ENCODE data around the gene ROCK2. TPM values are rescaled to one million over a fixed set of nuclear protein-coding genes. Genes with fewer than 3 reads are reported as not detected.

The ROCK2 gene
- total and polyA plus RNA-seq, 2 of the 13 experiments (the other 11 are each of a cell fraction or from before 2014, with no cell fraction given), result 38.1 to 119 TPM

DNA sequence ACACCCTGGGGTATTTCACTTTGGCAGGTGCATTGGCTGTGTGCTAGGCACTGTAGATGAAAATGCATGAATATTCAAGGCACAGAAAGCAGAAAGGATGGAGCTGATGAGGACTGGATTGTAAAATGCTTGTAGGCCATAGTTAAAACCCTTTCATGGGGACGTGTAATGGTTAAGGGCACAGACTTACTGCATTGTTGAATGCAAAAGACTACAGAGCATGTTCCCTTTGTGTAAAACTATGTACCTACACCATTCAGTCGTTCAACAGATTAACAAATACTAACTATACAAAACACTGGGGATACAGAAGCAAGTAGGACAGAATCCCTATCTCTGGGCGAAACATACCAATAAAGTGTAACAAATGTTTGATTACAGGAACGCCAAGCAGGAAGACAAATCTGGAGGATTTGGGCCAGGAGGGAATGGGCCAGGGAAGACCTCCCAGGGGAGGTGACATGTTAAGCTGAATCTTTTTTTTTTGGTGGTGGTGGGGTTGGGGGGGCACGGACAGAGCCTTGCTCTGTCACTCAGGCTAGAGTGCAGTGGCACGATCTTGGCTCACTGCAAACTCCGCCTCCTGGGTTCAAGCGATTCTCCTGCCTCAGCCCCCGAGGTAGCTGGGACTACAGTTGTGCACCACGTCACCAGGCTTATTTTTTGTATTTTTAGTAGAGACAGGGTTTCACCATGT, 19.6 kb upstream of the ROCK2 start (continued):
- TF ChIP-seq, protein P1, sequence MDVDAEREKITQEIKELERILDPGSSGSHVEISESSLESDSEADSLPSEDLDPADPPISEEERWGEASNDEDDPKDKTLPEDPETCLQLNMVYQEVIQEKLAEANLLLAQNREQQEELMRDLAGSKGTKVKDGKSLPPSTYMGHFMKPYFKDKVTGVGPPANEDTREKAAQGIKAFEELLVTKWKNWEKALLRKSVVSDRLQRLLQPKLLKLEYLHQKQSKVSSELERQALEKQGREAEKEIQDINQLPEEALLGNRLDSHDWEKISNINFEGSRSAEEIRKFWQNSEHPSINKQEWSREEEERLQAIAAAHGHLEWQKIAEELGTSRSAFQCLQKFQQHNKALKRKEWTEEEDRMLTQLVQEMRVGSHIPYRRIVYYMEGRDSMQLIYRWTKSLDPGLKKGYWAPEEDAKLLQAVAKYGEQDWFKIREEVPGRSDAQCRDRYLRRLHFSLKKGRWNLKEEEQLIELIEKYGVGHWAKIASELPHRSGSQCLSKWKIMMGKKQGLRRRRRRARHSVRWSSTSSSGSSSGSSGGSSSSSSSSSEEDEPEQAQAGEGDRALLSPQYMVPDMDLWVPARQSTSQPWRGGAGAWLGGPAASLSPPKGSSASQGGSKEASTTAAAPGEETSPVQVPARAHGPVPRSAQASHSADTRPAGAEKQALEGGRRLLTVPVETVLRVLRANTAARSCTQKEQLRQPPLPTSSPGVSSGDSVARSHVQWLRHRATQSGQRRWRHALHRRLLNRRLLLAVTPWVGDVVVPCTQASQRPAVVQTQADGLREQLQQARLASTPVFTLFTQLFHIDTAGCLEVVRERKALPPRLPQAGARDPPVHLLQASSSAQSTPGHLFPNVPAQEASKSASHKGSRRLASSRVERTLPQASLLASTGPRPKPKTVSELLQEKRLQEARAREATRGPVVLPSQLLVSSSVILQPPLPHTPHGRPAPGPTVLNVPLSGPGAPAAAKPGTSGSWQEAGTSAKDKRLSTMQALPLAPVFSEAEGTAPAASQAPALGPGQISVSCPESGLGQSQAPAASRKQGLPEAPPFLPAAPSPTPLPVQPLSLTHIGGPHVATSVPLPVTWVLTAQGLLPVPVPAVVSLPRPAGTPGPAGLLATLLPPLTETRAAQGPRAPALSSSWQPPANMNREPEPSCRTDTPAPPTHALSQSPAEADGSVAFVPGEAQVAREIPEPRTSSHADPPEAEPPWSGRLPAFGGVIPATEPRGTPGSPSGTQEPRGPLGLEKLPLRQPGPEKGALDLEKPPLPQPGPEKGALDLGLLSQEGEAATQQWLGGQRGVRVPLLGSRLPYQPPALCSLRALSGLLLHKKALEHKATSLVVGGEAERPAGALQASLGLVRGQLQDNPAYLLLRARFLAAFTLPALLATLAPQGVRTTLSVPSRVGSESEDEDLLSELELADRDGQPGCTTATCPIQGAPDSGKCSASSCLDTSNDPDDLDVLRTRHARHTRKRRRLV (CRISPR knock-in tag; IDR thresholded peaks at IDR 0.05), result no peak
- TF ChIP-seq NR2C2 (CRISPR knock-in tag; IDR thresholded peaks at IDR 0.05; ENCODE audit: borderline replicate concordance) (no peak), ZNF33B (CRISPR knock-in tag; IDR thresholded peaks at IDR 0.05) (no peak), JUNB (CRISPR knock-in tag; IDR thresholded peaks at IDR 0.05; ENCODE audit: borderline replicate concordance) (no peak), ASH2L (IDR thresholded peaks at IDR 0.05; ENCODE audit: insufficient read length, low read depth, low read length) (no peak), DPF2 (CRISPR knock-in tag; IDR thresholded peaks at IDR 0.05; ENCODE audit: borderline replicate concordance, low read depth) (no peak)
- TF ChIP-seq, protein P2, sequence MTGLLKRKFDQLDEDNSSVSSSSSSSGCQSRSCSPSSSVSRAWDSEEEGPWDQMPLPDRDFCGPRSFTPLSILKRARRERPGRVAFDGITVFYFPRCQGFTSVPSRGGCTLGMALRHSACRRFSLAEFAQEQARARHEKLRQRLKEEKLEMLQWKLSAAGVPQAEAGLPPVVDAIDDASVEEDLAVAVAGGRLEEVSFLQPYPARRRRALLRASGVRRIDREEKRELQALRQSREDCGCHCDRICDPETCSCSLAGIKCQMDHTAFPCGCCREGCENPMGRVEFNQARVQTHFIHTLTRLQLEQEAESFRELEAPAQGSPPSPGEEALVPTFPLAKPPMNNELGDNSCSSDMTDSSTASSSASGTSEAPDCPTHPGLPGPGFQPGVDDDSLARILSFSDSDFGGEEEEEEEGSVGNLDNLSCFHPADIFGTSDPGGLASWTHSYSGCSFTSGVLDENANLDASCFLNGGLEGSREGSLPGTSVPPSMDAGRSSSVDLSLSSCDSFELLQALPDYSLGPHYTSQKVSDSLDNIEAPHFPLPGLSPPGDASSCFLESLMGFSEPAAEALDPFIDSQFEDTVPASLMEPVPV (CRISPR knock-in tag; IDR thresholded peaks at IDR 0.05), result no peak; the same call in 1 of the 2 replicates
- TF ChIP-seq, protein P3, sequence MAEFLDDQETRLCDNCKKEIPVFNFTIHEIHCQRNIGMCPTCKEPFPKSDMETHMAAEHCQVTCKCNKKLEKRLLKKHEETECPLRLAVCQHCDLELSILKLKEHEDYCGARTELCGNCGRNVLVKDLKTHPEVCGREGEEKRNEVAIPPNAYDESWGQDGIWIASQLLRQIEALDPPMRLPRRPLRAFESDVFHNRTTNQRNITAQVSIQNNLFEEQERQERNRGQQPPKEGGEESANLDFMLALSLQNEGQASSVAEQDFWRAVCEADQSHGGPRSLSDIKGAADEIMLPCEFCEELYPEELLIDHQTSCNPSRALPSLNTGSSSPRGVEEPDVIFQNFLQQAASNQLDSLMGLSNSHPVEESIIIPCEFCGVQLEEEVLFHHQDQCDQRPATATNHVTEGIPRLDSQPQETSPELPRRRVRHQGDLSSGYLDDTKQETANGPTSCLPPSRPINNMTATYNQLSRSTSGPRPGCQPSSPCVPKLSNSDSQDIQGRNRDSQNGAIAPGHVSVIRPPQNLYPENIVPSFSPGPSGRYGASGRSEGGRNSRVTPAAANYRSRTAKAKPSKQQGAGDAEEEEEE (CRISPR knock-in tag; IDR thresholded peaks at IDR 0.05; ENCODE audit: borderline replicate concordance), result no peak
- TF ChIP-seq, protein P4, sequence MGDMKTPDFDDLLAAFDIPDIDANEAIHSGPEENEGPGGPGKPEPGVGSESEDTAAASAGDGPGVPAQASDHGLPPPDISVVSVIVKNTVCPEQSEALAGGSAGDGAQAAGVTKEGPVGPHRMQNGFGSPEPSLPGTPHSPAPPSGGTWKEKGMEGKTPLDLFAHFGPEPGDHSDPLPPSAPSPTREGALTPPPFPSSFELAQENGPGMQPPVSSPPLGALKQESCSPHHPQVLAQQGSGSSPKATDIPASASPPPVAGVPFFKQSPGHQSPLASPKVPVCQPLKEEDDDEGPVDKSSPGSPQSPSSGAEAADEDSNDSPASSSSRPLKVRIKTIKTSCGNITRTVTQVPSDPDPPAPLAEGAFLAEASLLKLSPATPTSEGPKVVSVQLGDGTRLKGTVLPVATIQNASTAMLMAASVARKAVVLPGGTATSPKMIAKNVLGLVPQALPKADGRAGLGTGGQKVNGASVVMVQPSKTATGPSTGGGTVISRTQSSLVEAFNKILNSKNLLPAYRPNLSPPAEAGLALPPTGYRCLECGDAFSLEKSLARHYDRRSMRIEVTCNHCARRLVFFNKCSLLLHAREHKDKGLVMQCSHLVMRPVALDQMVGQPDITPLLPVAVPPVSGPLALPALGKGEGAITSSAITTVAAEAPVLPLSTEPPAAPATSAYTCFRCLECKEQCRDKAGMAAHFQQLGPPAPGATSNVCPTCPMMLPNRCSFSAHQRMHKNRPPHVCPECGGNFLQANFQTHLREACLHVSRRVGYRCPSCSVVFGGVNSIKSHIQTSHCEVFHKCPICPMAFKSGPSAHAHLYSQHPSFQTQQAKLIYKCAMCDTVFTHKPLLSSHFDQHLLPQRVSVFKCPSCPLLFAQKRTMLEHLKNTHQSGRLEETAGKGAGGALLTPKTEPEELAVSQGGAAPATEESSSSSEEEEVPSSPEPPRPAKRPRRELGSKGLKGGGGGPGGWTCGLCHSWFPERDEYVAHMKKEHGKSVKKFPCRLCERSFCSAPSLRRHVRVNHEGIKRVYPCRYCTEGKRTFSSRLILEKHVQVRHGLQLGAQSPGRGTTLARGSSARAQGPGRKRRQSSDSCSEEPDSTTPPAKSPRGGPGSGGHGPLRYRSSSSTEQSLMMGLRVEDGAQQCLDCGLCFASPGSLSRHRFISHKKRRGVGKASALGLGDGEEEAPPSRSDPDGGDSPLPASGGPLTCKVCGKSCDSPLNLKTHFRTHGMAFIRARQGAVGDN (CRISPR knock-in tag; IDR thresholded peaks at IDR 0.05), result no peak; the same call in 1 of the 2 replicates
- TF ChIP-seq, protein P5, sequence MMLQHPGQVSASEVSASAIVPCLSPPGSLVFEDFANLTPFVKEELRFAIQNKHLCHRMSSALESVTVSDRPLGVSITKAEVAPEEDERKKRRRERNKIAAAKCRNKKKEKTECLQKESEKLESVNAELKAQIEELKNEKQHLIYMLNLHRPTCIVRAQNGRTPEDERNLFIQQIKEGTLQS (CRISPR knock-in tag; IDR thresholded peaks at IDR 0.05), result no peak
- TF ChIP-seq, protein P6, sequence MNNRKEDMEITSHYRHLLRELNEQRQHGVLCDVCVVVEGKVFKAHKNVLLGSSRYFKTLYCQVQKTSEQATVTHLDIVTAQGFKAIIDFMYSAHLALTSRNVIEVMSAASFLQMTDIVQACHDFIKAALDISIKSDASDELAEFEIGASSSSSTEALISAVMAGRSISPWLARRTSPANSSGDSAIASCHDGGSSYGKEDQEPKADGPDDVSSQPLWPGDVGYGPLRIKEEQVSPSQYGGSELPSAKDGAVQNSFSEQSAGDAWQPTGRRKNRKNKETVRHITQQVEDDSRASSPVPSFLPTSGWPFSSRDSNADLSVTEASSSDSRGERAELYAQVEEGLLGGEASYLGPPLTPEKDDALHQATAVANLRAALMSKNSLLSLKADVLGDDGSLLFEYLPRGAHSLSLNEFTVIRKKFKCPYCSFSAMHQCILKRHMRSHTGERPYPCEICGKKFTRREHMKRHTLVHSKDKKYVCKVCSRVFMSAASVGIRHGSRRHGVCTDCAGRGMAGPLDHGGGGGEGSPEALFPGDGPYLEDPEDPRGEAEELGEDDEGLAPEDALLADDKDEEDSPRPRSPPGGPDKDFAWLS (CRISPR knock-in tag; IDR thresholded peaks at IDR 0.05; ENCODE audit: borderline replicate concordance), result no peak

Measured in HepG2 (cell line).